B cell (primary cell): ENCODE data around the gene STPG4.

Experiments used
- EZH2 ChIP-seq: IDR thresholded peaks from 2 replicates; pipeline ENCODE4 v1.6.1; 2012; ENCODE audit warnings: borderline replicate concordance, low read depth, mild to moderate bottlenecking, moderate library complexity, low read length; ENCODE audit not compliant: insufficient read depth, poor library complexity, severe bottlenecking
- TF ChIP-seq, protein P1 (sequence below): fragments of 200-600 bp; IDR thresholded peaks from one replicate; pipeline ENCODE4 v1.8.0; 2022; ENCODE audit warnings: antibody characterized with exemption, mild to moderate bottlenecking

- TF ChIP-seq, protein P1, sequence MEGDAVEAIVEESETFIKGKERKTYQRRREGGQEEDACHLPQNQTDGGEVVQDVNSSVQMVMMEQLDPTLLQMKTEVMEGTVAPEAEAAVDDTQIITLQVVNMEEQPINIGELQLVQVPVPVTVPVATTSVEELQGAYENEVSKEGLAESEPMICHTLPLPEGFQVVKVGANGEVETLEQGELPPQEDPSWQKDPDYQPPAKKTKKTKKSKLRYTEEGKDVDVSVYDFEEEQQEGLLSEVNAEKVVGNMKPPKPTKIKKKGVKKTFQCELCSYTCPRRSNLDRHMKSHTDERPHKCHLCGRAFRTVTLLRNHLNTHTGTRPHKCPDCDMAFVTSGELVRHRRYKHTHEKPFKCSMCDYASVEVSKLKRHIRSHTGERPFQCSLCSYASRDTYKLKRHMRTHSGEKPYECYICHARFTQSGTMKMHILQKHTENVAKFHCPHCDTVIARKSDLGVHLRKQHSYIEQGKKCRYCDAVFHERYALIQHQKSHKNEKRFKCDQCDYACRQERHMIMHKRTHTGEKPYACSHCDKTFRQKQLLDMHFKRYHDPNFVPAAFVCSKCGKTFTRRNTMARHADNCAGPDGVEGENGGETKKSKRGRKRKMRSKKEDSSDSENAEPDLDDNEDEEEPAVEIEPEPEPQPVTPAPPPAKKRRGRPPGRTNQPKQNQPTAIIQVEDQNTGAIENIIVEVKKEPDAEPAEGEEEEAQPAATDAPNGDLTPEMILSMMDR: no peak
- no peak for TF ChIP-seq EZH2
Measured at GRCh38 chr2:47089083-47089464, 66.0 kb downstream of the STPG4 start.
